Measurements from ENCODE around the gene TMC1. TPM values are rescaled to one million over a fixed set of nuclear protein-coding genes. Genes with fewer than 3 reads are reported as not detected.
A peak's percentile ranks its signal among the peaks of the same experiment; 100 is the strongest.

The TMC1 gene
- total RNA-seq, 1 experiment from 2014 or later = 5.5 TPM

- Histone ChIP-seq H3K4me3 (no peak overlapping the region), H3K27me3 (ENCODE audit: insufficient read depth, low read depth) (no peaks in the 10 kb centered on the region), H3K27ac (peak overlapping the region; percentile 16; the same call in 1 of the 2 replicates), H4K20me1 (ENCODE audit: insufficient read depth) (no peaks in the 10 kb centered on the region), H3F3A (ENCODE audit: insufficient read depth, low read depth) (peaks cover 40% of the 10 kb centered on the region), H3K4me1 (replicated peaks; ENCODE audit: insufficient read depth) (peaks cover 72% of the 10 kb centered on the region), H3K36me3 (ENCODE audit: low read depth) (no peaks in the 10 kb centered on the region), H3K79me2 (ENCODE audit: low read depth) (peaks cover 8% of the 10 kb centered on the region; the same call in 1 of the 2 replicates), H2AFZ (no peak overlapping the region), H3K9me3 (ENCODE audit: insufficient read depth, low read depth) (no peaks in the 10 kb centered on the region; the same call in 1 of the 2 replicates), H3K9me2 (ENCODE audit: insufficient read depth) (no peaks in the 10 kb centered on the region), H3K4me2 (no peak overlapping the region; the same call in 1 of the 2 replicates)
- no TSS peak for BruUV-seq (replicated peaks)
- POLR2A ChIA-PET (ENCODE audit: unreplicated experiment) = no interaction called here
- no peak for TF ChIP-seq EZH2 (IDR thresholded peaks at IDR 0.05; ENCODE audit: low read depth)
- no peak for TF ChIP-seq CTCF (conservative IDR thresholded peaks at IDR 0.05)
- intact Hi-C loops (cut with micrococcal nuclease; ENCODE audit: unreplicated experiment) = no loop called here
- DNase-seq = no peak
- CTCF ChIA-PET = interaction anchor here (0.5 kb wide), 1 partner anchor 377 kb away, joined by 3 read pairs; no protein-coding TSS in a partner anchor
These were observed 60.3 kb downstream of the TMC1 start for GRCh38 chr9:72581694-72582093.

DNA sequence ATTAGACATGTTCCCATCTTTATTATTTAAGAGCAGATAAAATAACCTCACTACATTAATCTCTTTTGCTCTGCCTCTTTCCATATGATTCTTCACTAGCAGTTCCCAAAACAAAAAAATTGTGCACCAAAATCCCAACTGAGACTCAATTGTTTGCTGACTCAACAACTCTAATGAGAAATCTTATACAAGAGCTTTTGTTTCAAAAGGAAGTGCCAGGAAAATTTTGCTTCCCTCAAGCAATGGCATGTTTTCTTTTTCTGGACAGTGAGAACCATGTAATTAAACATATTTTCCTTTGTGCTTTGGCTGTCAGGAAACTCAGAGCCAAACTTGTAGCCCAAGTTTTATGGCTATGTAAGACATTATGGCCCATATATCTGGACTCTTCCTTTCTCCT, 62.0 kb downstream of the TMC1 start:
- TF ChIP-seq CTCF (conservative IDR thresholded peaks at IDR 0.05) (no peak), EZH2 (IDR thresholded peaks at IDR 0.05; ENCODE audit: low read depth) (no peak)
- BruUV-seq (replicated peaks) = no TSS peak
- Histone ChIP-seq H3K4me2 (no peak overlapping the region), H3K36me3 (ENCODE audit: low read depth) (no peaks in the 10 kb centered on the region), H3F3A (ENCODE audit: insufficient read depth, low read depth) (peaks cover 31% of the 10 kb centered on the region), H2AFZ (no peak overlapping the region), H4K20me1 (ENCODE audit: insufficient read depth) (no peaks in the 10 kb centered on the region), H3K4me3 (no peak overlapping the region), H3K9me3 (ENCODE audit: insufficient read depth, low read depth) (no peaks in the 10 kb centered on the region; the same call in 1 of the 2 replicates), H3K27ac (0 out of 2 replicates have a peak overlapping the region, but pooled peaks have one; percentile 14), H3K9me2 (ENCODE audit: insufficient read depth) (no peaks in the 10 kb centered on the region), H3K79me2 (ENCODE audit: low read depth) (0 out of 2 replicates have a peak, but pooled peaks cover 2% of the 10 kb centered on the region), H3K4me1 (replicated peaks; ENCODE audit: insufficient read depth) (peaks cover 63% of the 10 kb centered on the region), H3K27me3 (ENCODE audit: insufficient read depth, low read depth) (no peaks in the 10 kb centered on the region)
- intact Hi-C loops (cut with micrococcal nuclease; ENCODE audit: unreplicated experiment) = no loop called here
- ChIA-PET POLR2A (ENCODE audit: unreplicated experiment) (interaction anchor here (0.6 kb wide), 1 partner anchor 200 kb away, joined by 3 read pairs; no protein-coding TSS in a partner anchor), CTCF (no interaction called here)
- DNase-seq = no peak

- TF ChIP-seq EZH2 (IDR thresholded peaks at IDR 0.05; ENCODE audit: low read depth) = no peak
- TF ChIP-seq CTCF (conservative IDR thresholded peaks at IDR 0.05) = peak; percentile 41
- H2AFZ ChIP-seq = 0 out of 2 replicates have a peak overlapping the region, but pooled peaks have one; percentile 55
- peaks cover 18% of the 10 kb centered on the region for H3F3A ChIP-seq (ENCODE audit: insufficient read depth, low read depth)
- H3K36me3 ChIP-seq (ENCODE audit: low read depth) = no peaks in the 10 kb centered on the region
- H3K27ac ChIP-seq = peak overlapping the region; percentile 92
- BruUV-seq (replicated peaks) = TSS peak; percentile 97
- peaks cover 51% of the 10 kb centered on the region for H3K4me1 ChIP-seq (replicated peaks; ENCODE audit: insufficient read depth)
- CTCF ChIA-PET = interaction anchor here (0.5 to 1.2 kb wide), 2 partner anchors 107 to 306 kb away, joined by 3 read pairs; no protein-coding TSS in a partner anchor
- intact Hi-C loops (cut with micrococcal nuclease; ENCODE audit: unreplicated experiment) = no loop called here
- H3K4me3 ChIP-seq = no peak overlapping the region
- no peaks in the 10 kb centered on the region; the same call in 1 of the 2 replicates for H3K9me3 ChIP-seq (ENCODE audit: insufficient read depth, low read depth)
- no peaks in the 10 kb centered on the region for H3K79me2 ChIP-seq (ENCODE audit: low read depth)
- H4K20me1 ChIP-seq (ENCODE audit: insufficient read depth) = no peaks in the 10 kb centered on the region
- H3K27me3 ChIP-seq (ENCODE audit: insufficient read depth, low read depth) = no peaks in the 10 kb centered on the region
- DNase-seq = peak; percentile 48 to 89
- H3K4me2 ChIP-seq = peak overlapping the region; percentile 39
- H3K9me2 ChIP-seq (ENCODE audit: insufficient read depth) = no peaks in the 10 kb centered on the region
- POLR2A ChIA-PET (ENCODE audit: unreplicated experiment) = interaction anchor here (0.5 to 0.9 kb wide), 5 partner anchors 28 to 281 kb away, joined by 3 to 5 read pairs (median 3); no protein-coding TSS in a partner anchor
These were observed 65.2 kb downstream of the TMC1 start for GRCh38 chr9:72586388-72587130.

Measured in PC-9 (cell line).